GM21717 (cell line): ENCODE data around the gene TMEM9.

ENCODE experiments used
- ATAC-seq: cut with Tn5 transposase; IDR thresholded peaks from one replicate; pipeline ENCODE4 v1.9.1; 2021; ENCODE audit warnings: mild to moderate bottlenecking, moderate library complexity; ENCODE audit not compliant: unreplicated experiment

TMEM9 gene

GRCh38 chr1:201131398-201131797 lies 22.9 kb downstream of the TMEM9 start:
- ATAC-seq = no peak

GRCh38 chr1:201128962-201129361 lies 25.3 kb downstream of the TMEM9 start:
- ATAC-seq = no peak

DNA sequence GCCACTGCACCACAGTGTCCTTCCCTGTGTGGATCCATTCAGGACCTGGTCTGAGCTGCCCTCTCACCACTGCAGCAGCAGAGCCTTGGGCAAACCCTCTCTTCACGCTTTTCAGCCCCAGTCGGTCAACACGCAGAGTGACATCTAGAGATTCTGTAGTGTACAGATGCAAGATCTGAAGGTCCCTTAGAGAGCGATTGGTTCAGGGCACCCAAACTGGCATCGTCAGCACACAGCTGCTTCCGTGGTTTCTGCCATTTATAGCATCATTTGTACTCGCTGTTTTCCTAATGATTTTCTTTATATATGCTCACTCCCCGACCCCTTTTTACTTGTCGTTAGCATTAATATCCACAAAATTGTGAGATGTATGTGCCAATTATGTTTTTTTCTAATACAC lies 25.8 kb downstream of the TMEM9 start:
- ATAC-seq = no peak

GRCh38 chr1:201127755-201128455 lies 26.4 kb downstream of the TMEM9 start:
- no peak for ATAC-seq

- no peak for ATAC-seq
These were observed 27.2 kb downstream of the TMEM9 start, which contains the start of gene ASCL5 for GRCh38 chr1:201126832-201127754. TSS of gene ASCL5 (minus strand) at chr1:201127184. CDS start at chr1:201115372, 11,812 bp downstream.

- ATAC-seq = no peak
These were observed 27.8 kb downstream of the TMEM9 start for GRCh38 chr1:201126463-201126831.

GRCh38 chr1:201125800-201126199 lies 28.5 kb downstream of the TMEM9 start:
- no peak for ATAC-seq

GRCh38 chr1:201125019-201125418 lies 29.3 kb downstream of the TMEM9 start:
- ATAC-seq = no peak

DNA sequence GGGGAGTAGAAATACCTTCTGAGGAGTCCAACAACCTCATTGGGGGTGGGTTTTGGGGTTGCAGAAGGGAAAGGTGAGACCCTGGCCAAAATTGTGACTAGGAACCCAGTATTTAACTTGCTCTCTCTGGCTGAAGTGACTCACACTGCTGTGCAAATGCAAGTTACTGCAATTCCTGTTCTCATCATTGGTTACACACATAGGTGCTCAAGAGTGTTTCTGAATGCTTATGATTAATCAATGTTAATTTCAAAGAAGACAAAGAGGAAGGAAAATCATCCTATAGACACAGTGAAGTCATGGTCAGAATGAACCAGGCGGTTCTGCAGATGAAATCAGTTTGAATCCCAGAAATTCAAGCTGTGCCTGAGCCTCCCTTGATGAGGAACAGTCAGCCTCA lies 30.4 kb downstream of the TMEM9 start:
- ATAC-seq = no peak

- no peak for ATAC-seq
These were observed 31.8 kb downstream of the TMEM9 start for GRCh38 chr1:201122321-201122957.

GRCh38 chr1:201119206-201120197 lies 34.8 kb downstream of the TMEM9 start:
- ATAC-seq = no peak

DNA sequence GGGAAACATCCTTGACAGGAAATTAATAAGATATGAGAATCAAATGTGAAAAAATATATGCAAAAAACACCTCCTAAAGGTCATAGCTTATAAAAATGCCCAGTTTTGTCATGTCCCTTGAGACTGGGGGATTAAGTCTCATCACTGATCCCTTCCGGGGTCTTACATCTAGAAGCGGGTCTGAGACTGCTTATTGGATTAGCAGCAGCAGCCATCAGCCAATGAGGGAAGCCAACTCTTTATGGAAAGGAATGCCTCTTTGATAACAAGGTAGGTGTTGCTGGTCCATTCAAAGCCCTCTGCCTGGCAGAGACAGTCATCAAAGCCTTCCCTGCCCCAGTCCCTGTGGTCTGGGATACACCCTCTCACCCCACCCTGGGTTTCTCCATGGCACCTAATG lies 38.2 kb downstream of the TMEM9 start:
- ATAC-seq = no peak

DNA sequence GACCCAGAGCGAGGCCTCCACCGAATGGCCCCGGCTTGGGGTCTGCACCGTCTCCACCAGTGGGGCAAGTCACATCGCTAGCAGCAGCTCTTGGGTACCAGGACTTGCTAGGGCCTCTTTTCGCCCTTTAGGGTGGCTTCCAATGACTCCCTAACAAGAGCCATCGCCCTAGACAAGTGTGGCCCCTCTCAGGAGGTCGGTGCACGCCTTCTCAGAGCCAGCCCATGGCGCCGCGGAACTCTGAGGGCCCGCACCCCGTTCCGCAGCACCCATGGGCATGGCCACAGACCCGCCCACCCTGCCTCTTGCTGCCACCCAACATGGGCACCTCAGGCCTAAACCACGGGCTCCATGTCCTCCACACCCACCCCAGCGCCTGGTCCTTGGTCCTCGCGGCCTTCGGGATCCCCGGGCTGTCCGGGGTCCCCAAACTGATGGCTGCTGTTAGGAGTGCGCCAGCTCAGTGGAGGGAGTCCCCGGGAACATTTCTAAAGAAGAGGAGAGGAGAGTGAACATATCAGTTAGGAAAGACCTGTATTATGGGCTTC lies 38.8 kb downstream of the TMEM9 start:
- ATAC-seq = no peak

GRCh38 chr1:201114245-201115131 lies 39.8 kb downstream of the TMEM9 start:
- peak; percentile 71 for ATAC-seq

DNA sequence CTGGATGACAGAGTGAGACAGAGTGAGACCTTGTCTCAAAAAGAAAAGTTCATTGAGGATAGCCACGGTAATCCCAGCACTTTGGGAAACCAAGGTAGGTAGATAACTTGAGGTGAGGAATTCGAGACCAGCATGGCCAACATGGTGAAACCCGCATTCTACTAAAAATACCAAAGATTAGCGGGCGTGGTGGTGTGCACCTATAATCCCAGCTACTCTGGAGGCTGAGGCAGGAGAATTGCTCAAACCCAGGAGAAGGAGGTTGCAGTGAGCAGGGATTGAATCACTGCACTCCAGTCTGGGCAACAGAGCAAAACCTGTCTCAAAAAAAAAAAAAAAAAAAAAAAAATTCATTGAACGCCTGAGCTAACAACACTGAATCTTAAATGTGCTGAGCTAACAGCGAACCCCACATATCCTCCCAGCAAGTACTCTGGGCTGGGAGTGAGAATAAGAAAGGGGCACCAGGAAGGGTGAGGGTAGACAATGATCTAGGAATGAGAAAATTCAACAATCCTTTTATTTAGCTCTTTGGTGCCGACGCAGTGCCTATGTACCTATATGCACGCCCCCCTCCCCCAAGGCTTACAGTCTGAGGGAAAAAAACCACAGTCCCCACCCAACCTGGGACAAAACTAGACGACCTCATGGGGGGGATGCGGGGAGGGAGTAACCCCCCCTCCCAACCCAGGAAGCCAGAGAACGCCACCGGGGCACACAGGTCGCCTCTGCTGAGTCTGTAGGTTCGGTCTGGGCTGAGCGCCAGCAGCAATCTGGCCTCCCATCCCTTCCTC lies 40.6 kb downstream of the TMEM9 start:
- ATAC-seq = no peak

DNA sequence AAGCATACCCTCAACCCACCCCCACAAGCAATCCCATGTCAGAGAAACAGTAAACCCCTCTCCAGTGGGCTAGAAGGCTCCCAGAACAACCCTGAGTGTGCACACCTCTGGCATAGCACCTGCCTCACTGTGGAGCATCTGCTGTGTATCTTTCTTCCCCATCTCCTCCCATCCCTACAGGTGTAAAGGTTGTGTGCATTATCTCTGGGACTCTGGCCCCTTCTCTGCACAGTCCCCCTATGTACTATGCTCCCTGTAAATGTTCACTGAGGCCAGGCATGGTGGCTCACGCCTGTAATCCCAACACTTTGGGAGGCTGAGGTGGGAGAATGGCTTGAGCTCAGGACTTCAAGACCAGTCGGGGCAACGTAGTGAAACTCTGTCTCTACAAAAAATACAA lies 41.3 kb downstream of the TMEM9 start:
- ATAC-seq = no peak

DNA sequence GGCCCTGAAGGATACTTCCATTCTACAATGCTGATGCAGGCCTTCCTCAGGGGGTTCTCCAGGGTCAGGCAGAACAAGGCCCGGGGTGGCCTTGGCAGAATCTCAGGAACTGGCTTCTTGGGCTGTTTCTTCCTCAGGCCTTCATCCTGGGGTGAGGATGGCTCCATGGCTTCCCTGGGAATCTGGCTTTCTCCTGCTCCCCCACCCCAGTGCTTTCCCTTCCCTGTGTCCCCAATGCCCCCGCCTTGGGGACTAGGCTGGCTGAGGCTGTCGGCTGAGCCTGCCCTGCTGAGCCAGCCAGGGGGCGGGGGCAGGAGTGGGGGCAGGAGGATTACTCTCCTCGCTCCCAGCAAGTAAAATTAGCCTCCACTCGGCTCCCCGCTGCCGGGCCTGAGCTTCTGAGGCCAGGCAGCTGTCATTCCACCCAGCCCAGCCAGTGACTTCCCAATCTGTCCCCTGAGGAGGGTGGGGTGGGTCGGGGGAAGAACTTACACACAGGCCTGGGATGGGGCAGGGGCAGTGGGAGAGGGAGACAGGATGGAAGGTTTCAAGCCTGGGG lies 42.0 kb downstream of the TMEM9 start, which contains the start of gene CACNA1S:
Gene CACNA1S (minus strand): TSS at position 254 of the 559 bp plus-strand sequence. CDS start 87 bp downstream, at position 167.
- ATAC-seq = no peak

DNA sequence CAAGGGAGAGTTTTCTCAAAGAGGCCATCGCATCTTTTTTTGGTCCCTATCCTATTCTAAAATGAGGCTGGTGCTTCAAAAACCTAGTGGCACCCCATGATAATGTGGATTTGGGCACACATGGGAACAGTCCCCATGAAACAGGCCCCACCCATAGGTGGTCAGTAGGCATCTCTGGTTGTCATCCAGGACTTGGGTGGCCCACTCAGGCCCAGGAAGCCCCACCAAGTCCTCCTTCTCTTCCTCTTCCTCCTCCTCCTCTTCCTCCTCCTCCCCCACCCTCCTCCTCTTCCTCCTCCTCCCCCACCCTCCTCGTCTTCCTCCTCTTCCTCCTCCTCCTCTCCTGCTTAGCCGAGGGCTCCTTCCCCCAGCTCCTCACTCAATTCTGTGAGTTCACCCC lies 42.6 kb downstream of the TMEM9 start:
- no peak for ATAC-seq
